WI38 (cell line): ENCODE data around the gene CIITA.

Source experiments
- H3K4me3 ChIP-seq: 2 replicates; pipeline ENCODE4 v1.5.1; 2011; ENCODE audit warnings: low read depth, mild to moderate bottlenecking, control low read depth, low read length
- CTCF ChIP-seq: IDR thresholded peaks from 2 replicates; pipeline ENCODE4 v1.5.1; 2012; ENCODE audit warnings: low read depth, mild to moderate bottlenecking, control low read depth, low read length

The CIITA gene

GRCh38 chr16:10846213-10846998, 30.6 kb upstream of the CIITA start:
- TF ChIP-seq CTCF, result no peak
- no peak overlapping the region for H3K4me3 ChIP-seq

- no peak for TF ChIP-seq CTCF
- no peak overlapping the region for H3K4me3 ChIP-seq
Observed at GRCh38 chr16:10847176-10847575, 29.8 kb upstream of the CIITA start.

- TF ChIP-seq CTCF, result no peak
- H3K4me3 ChIP-seq, result no peak overlapping the region
Observed at GRCh38 chr16:10849736-10850477, 27.1 kb upstream of the CIITA start.

GRCh38 chr16:10850478-10850850, 26.5 kb upstream of the CIITA start:
- no peak overlapping the region for H3K4me3 ChIP-seq
- no peak for TF ChIP-seq CTCF

- no peak for TF ChIP-seq CTCF
- no peak overlapping the region for H3K4me3 ChIP-seq
Observed at GRCh38 chr16:10851512-10851911, 25.5 kb upstream of the CIITA start.

- H3K4me3 ChIP-seq, result no peak overlapping the region
- TF ChIP-seq CTCF, result no peak
Observed at GRCh38 chr16:10852286-10852685, 24.7 kb upstream of the CIITA start.

- TF ChIP-seq CTCF, result no peak
- H3K4me3 ChIP-seq, result no peak overlapping the region
Observed at GRCh38 chr16:10852948-10853347, 24.1 kb upstream of the CIITA start.
